CMK (cell line): ENCODE results near the gene AARSD1.
"Not testable (repeated sequence)": the region's sequence is repeated elsewhere in the genome, so short reads cannot be mapped to it uniquely, and the experiment has no call there.

Experiments used
- DNase-seq: peaks from one replicate; pipeline ENCODE4 v3.0.0-alpha.2; 2010; ENCODE audit warnings: low read depth

AARSD1 gene

DNA sequence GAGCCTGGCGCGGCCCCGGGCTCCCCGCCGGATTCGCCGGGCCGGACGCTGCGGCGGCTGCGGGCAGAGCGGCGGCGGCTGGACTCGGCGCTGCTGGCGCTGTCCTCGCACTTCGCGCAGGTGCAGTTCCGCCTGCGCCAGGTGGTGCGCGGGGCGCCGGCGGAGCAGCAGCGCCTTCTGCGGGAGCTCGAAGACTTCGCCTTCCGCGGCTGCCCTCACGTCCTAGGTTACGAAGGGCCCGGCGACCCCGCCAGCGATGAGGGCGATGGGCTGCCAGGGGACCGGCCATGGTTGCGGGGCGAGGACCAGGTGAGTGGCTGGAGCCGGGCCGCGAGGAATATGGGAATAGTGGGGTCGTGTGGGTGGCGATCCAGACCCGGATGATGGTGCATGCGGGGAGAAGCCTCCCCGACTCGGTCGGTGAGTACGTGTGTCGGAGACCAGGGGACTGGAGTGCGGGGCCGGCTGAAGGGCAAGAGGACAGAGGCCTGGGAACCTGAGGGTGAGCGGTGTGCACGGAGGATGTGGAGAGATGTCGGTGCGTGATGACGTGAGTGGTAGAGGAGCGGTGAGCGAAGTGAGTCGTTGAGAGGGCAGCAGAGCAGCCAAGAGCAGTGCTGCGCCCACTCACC, 16.6 kb upstream of the AARSD1 start:
- DNase-seq: no peak

DNA sequence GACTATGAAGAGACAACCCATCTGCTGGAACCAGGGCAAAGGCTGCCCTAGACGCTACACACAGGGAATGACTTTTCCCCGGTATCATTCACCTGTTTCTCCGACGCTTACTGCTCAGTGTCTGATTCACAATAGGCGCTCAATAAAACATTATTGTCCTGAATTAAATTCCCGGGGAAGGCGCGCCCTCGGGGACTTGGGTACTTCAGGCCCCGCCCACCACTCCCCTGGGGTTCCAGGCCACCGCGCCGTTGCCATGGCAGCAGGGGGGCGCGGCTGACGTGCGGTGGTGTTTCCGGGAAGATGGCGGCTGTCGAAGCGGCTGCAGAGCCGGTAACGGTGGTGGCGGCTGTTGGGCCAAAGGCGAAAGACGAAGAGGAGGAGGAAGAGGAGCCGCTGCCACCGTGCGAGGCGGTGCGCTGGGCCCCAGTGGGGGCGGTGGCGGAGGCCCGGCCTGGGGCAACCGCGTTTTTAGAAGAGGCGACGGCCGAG, 16.1 kb upstream of the AARSD1 start, which contains the start of gene RUNDC1:
RUNDC1 (plus strand) TSS at position 292 of the 492 bp plus-strand sequence; CDS start at position 304, 12 bp downstream.
- peak; percentile 72 for DNase-seq

DNA sequence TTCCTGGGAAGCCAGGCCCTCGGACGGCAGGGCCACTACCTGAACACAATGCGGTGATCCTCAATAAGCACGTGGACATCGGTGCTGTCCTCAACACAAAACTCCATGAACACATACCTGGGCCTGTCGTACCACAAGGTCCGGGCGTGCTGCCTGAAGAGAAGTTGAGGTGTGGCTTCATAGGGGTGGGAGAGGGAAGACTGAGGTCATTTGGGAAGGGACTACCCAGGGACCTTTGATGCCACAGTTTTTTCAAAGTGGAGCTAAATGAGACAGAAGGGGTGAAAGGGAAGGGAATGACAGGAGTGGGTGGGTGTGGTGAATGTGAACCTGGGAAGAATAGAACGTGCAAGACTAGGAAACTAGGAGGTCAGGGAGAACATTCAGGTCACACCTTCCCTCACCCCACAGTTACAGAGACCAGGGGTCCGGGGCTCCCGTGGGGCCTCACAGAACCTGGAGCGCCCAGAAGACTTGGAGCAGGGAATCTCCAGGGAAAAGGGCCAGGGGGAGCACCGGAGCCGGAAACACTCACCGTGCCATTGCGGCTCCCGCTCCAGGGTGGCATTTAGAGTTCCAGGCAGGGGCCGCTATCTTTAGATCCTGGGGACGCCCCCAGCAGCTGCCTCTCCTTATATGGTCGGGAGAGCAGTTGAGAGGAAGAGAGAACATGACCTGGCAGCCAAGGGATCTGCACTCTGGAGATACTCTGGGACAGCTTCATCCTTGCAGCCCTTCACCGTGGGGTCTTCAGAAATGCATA, 15.4 kb upstream of the AARSD1 start, which contains the start of gene PTGES3L:
PTGES3L (minus strand) TSS at position 570 of the 763 bp plus-strand sequence; CDS start at position 543, 27 bp downstream.
- no peak for DNase-seq

DNA sequence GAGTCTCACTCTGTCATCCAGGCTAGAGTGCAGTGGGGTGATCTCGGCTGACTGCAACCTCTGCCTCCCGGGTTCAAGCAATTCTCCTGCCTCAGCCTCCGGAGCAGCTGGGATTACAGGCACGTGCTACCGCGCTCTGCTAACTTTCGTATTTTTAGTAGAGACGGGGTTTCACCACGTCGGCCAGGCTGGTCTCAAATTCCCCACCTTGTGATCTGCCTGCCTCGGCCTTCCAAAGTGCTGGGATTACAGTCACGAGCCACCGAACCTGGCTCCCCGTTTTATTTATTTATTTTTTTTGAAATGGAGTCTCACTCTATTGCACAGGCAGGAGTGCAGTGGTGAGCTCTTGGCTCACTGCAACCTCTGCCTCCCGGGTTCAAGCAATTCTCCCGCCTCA, 11.4 kb upstream of the AARSD1 start:
- not testable (repeated sequence) for DNase-seq

DNA sequence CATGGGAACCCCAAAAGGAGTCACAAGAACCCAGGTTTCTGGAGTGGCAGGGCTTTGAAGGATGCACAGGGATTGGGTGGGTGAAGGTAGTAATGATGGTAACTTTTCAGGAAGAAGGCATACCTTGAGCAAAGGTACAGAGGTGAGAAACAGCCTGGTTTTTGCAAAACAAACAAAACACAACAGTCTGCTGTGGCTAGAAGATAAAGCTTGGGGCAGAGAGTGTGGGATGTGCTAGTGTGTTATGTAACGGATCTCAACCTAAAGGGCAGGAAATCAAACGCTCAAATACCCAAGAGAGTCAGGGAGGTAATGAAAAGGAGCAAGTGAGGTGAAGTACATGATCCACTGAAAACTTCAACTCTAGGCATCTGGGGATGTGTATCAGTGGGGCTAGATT, 11.0 kb upstream of the AARSD1 start:
- DNase-seq: no peak

DNA sequence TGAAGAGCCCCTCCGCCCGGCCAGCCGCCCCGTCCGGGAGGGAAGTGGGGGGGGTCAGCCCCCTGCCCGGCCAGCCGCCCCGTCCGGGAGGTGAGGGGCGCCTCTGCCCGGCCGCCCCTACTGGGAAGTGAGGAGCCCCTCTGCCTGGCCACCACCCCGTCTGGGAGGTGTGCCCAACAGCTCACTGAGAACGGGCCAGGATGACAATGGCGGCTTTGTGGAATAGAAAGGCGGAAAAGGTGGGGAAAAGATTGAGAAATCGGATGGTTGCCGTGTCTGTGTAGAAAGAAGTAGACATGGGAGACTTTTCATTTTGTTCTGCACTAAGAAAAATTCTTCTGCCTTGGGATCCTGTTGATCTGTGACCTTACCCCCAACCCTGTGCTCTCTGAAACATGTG, 9.1 kb upstream of the AARSD1 start:
- not testable (repeated sequence) for DNase-seq

DNA sequence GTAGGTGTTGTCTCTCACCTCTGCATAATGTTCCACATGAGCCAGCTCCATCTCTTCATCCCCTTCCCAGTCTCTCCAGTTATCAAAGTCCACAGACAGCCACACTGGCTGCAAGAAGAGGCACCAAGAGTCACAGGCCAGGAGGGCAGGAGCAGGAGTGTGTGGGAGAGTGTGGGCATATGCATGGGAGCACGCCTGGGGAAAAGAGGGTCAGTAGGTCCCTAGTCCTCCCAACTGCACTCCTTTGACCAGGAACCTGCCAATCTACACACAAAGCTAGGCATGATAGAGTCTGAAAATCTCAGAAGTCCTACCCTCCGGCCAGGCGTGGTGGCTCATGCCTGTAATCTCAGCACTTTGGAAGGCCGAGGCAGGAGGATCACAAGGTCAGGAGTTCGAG, 7.3 kb upstream of the AARSD1 start:
- no peak for DNase-seq

DNA sequence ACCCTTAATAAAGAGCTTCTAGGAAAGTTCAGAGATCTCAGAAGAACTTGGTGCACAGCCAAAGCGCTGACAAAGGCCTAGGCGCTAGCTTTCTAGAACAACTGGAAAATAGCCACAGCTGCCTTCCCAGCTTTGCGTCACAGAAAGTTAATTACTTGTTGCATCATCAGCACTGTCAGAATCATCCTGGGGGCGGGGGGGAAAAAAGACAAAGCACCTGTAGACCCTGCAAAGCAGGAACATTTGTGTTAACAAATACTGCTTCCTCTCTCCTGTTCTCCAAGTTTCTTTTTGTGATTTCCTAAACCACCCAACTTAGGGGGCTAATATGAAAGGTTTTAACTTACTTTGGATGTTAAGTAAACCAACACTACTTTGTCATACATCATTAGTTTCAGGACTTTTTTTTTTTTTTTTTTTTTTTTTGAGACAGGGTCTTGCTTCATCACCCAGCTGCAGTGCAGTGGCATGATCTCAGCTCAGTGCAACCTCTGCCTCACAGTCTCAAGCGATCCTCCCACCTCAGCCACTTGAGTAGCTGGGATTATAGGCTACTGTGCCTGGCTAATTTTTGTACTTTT, 4.8 kb upstream of the AARSD1 start:
- no peak for DNase-seq

DNA sequence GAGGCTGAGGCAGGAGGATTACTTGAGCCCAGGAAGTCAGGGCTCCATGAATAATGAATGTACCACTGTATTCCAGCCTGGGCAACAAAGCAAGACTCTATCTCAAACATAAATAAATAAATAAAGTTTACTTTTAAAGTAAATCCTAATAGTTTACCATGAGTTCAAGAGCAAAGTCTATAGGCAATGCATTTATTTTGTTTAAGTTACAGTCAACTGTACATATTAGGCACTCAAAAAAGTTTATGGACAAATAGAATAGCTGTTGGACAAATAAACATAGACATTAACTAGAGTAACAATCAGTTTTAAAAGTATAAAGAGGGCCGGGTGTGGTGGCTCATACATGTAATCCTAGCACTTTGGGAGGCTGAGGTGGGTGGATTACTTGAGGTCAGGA, 3.7 kb upstream of the AARSD1 start:
- DNase-seq: no peak

DNA sequence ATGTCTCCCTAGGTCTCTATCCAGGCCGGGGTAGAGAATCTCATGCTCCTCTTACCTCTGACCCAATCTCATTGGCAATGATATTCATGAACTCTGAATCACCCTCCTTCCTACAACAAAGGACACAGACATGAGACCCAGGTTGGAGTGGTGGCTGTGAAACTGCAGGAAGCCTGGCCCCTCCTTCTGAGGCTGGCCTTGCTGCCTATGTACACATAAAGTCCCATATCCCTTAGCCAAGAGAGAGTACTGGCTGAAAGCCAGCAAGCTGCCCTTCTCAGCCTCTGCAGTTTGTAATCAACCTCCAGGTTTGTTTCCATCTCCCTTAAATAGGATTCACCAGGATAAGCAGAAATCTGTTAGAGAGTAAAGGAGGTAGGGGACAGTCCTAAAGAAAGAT, 10.6 kb downstream of the AARSD1 start:
- DNase-seq: no peak

DNA sequence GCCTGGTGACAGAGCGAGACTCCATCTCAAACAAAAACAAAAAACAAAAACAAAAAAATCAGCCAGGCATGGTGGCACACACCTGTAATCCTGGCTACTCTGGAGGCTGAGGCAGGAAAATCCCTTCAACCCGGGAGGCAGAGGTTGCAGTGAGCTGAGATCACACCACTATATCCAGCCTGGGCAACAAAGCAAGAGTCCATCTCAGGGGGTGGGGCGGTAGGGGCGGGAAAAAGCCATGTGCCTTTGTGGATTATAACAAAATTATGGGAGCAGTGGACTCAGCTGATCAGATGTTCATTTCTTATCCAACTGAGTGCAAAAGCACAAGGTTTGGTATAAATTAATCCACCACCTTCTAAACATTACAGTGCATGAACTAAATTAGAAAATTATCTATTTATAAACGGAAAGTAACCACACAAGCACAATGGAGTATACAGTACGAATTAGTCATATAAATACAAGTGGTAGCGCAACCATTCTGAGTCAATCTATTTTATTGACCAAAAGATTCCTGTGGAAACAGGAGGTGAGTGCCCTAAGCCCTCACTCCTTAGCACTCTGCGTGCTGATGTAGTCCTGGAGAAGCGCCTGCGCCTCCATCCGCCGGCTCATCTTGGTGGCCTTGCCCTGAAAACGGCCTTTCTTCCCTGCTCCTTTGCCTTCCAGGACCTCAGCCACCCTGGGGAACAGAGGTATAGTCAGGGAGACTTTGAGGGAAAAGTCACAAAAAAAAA, 14.0 kb downstream of the AARSD1 start:
- DNase-seq: no peak

DNA sequence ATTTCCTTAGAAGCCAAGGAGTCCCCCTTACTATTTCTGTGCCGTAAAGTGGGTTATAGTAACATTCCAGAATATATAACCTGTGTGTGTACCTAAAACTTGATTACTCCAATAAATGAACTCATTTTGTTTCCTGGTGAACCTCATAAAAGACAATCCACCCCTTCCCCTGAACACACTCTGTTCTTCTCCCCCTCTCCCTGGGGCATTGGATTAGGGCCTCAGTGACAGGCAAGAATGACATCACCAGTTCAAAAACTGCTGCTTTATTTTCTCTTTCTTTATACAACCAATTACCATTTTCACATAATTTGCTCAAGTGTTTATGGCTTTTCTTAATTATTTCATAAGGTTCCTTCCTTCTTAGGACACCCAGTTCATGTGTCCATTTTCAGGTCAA, 17.4 kb downstream of the AARSD1 start:
- no peak for DNase-seq

DNA sequence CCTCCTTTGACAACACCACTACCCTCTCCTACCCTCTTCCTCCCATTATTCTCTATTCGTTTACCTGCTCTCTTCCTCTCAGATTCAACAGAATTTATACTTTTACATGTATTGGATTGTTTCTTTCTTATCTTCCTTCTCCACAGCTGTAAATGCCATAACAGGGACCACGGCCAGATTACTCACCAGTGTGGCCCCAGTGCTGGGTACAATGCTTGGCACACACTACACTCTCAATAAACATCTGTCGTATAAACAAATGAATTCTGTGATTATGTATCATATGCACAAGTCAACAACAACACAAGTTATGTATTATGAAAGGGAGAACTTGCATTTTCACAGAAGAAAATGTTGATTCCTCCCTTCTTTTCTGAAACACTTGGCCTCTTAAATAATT, 20.0 kb downstream of the AARSD1 start:
- DNase-seq: no peak

DNA sequence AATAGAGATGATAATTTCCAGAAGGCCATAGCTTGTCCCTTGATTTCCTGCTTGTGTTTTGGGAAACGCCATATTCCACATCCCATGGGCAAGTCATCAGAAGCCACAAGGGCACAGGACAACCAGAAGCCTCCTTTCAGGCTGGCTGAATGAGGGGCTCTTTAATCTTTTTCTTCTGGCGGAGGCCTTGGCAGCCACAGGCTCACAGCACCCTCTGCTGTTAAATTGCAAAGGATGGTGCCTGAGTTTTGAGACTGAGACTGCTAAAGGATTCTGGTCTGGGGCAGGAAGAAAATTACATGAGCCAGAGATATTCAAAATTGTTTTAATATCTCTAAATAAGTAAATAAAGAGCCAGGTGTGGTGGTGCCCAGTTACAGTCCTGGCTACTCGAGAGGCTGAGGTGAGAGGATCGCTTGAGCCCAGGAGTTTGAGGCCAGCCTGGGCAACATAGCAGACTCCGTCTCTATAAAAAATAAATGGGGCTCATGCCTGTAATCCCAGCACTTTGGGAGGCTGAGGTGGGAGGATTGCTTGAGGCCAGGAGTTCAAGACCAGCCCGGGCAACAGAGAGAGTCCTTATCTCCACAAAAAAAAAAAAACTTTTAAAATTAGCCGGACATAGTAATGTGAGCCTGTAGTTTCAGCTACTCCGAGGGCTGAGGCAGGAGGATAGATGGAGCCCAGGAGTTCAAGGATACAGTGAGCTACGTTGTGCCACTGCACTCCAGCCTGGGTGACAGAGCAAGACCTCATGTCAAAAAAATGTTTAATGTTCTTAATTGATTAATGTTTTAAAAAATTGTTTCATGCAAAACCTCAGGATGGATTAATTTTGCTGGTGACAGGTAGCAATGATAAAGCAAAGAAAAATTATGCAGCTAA, 26.3 kb downstream of the AARSD1 start:
- no peak for DNase-seq

DNA sequence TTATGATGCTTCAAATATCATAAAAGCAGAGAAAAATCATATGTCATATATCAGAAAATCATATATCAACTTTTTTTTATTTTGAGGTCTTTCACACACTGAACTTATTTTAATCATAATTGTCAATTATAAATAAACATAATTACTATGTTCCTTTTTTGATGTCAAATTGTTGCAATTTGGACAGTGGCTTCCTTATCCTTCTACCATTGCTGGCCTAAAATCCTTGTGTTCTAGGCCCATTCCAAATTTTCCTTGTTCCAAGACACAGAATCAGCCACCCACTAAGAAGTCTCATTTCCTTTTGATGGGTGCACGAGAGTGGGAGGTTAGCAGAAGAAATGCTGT, 34.8 kb downstream of the AARSD1 start:
- no peak for DNase-seq

DNA sequence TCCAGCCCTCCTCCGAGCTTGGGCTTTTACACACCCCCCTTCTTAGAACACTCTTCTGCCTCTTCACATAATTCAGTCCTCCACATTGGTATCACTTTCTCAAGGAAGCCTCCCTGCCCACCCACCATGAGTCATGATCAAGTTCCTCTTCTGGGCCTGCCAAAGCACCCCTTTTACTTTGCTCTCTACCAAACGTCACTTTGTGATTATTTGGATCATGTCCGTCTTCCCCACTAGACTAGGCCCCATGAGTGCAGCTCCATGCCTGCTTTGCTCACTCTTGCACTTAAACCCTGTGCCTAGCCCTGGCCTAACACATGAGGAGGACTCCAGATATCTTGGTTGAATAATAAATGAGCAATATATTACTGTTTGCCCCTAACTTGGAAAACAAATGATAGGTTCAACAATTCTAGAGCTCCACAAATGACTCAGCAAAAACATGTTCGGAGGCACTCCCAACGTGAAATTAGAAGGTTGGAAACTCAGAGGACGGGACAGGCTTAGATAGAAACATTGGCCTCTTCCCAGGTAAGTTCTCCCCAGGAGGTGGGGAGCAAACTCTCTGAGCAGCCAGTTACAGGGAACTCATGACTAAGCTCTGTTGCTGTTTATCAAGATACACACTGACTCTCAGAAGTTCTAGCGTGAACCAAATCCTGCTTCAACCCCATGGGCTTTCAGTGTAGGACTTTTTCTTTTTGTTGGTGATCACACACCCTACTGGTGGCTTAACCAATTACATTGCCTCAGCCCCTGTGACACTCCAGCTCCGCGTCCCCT, 35.3 kb downstream of the AARSD1 start:
- peak; percentile 50 for DNase-seq

DNA sequence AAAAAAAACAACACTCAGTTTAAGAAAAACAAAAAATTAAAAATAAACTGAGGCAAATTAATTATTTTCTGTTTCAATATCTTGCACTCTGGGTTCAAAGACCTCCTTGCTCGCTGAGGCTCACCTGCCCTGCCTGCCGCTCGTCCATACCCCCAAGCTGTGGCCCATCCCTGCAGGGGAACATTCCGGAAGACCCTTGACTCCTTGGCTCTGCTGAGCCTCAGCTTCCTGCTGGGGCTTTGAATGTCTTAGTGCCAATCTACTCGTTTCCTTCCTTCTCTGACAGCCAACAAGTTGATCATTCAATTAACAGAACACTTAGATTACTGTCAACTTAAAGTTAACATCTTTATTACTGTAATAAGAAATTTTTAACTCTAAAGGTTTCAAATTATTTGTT, 39.4 kb downstream of the AARSD1 start:
- no peak for DNase-seq

DNA sequence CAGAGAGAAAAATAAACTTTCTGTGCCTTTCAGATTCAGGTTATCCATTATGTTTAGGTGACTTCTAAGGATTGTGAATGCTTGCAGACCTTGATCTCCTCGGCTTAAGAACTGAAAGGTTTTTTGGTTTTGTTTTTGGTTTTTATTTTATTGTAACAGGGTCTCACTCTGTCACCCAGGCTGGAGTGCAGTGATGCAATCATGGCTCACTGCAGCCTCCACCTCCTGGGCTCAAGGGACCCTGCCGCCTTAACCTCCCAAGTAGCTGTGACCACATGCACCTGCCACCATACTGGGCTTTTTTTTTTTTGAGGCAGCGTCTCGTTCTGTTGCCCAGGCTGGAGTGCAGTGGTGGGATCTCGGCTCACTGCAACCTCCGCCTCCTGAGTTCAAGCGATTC, 40.8 kb downstream of the AARSD1 start:
- not testable (repeated sequence) for DNase-seq

DNA sequence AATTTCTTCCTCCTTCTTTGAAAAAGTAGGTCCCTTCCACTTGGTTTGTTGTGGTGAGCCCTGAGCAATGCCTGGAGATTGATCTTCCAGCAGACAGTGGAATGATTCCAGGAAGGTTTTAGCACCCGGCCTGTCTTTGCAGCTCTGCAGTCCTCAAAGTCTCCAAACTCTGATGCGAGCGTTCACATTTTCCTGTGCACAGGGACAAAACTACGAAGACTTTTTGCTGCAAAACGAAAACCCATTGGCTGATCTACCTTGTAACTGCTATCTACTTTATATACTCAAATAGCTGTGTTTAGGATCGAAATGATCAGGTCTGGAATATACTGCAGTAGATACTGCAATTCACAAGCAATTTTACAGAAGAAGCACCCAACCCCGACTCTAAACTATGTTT, 42.0 kb downstream of the AARSD1 start:
- DNase-seq: no peak

DNA sequence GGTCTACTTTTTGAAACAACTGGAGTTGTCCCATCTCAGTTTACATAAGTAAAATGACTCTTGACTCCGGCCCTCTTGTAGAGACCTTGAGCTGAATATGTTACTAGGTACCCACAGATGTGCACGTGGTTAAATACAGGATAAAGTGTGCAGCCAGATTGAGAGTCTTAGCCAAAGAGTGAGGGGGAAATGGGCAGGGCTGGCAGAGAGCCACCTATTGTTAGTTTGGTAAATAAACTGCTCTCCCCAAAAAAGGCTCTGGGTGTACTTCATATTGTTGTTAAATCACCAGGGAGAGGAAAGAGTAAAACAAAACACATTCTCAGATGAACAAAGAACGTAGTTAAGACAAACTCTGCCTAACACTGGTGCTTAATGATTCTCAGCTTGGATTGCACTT, 43.3 kb downstream of the AARSD1 start:
- no peak for DNase-seq
